ENCODE results near the gene CELSR3.

The CELSR3 gene

GRCh38 chr3:48687220-48687678, 24.6 kb upstream of the CELSR3 start:
- no peak for DNase-seq (ENCODE audit: low spot score)

GRCh38 chr3:48686538-48687219, 24.0 kb upstream of the CELSR3 start:
- DNase-seq (ENCODE audit: low spot score) = no peak

- DNase-seq (ENCODE audit: low spot score) = peak; percentile 89
These were observed 23.2 kb upstream of the CELSR3 start, which contains the start of gene NCKIPSD for GRCh38 chr3:48685603-48686511. NCKIPSD (minus strand) TSS chr3:48685915; CDS start chr3:48685807, 108 bp downstream.

GRCh38 chr3:48685293-48685602, 22.6 kb upstream of the CELSR3 start:
- DNase-seq (ENCODE audit: low spot score) = no peak

- DNase-seq (ENCODE audit: low spot score) = no peak
These were observed 21.9 kb upstream of the CELSR3 start for GRCh38 chr3:48684480-48685143.

- no peak for DNase-seq (ENCODE audit: low spot score)
These were observed 21.3 kb upstream of the CELSR3 start for GRCh38 chr3:48684054-48684349.

- no peak for DNase-seq (ENCODE audit: low spot score)
These were observed 20.1 kb upstream of the CELSR3 start for GRCh38 chr3:48682786-48683185.

GRCh38 chr3:48681974-48682610, 19.4 kb upstream of the CELSR3 start:
- no peak for DNase-seq (ENCODE audit: low spot score)

- no peak for DNase-seq (ENCODE audit: low spot score)
These were observed 18.8 kb upstream of the CELSR3 start for GRCh38 chr3:48681541-48681880.

GRCh38 chr3:48680811-48681540, 18.3 kb upstream of the CELSR3 start:
- DNase-seq (ENCODE audit: low spot score) = no peak

- DNase-seq (ENCODE audit: low spot score) = no peak
These were observed 17.0 kb upstream of the CELSR3 start for GRCh38 chr3:48679411-48680391.

- DNase-seq (ENCODE audit: low spot score) = no peak
These were observed 16.1 kb upstream of the CELSR3 start for GRCh38 chr3:48678566-48679380.

- DNase-seq (ENCODE audit: low spot score) = no peak
These were observed 15.4 kb upstream of the CELSR3 start for GRCh38 chr3:48678056-48678455.

GRCh38 chr3:48674505-48674904, 11.8 kb upstream of the CELSR3 start:
- DNase-seq (ENCODE audit: low spot score) = no peak

- DNase-seq (ENCODE audit: low spot score) = no peak
These were observed 9.8 kb upstream of the CELSR3 start for GRCh38 chr3:48672522-48672921.

- DNase-seq (ENCODE audit: low spot score) = no peak
These were observed 2.2 kb upstream of the CELSR3 start for GRCh38 chr3:48664929-48665328.

- DNase-seq (ENCODE audit: low spot score) = no peak
These were observed 1.6 kb upstream of the CELSR3 start for GRCh38 chr3:48664313-48664644.

- peak; percentile 83 for DNase-seq (ENCODE audit: low spot score)
These were observed 1.0 kb upstream of the CELSR3 start for GRCh38 chr3:48663489-48664312.

GRCh38 chr3:48662145-48662752, 437 bp downstream of the CELSR3 start:
- DNase-seq (ENCODE audit: low spot score) = no peak
